Lower leg skin (tissue), 4 donors: ENCODE measurements around the gene SOCS2. TPM values are rescaled to one million over a fixed set of nuclear protein-coding genes. Genes with fewer than 3 reads are reported as not detected.

Source experiments
- DNase-seq, 2 donors: peaks; one replicate each; pipeline ENCODE4 v3.0.0-alpha.2; 2019; ENCODE audit warnings: low spot score in 2 of 2
- H3K4me3 ChIP-seq: fragments of 200-600 bp; sonication (generic); 2 replicates; pipeline ENCODE4 v1.5.1; 2017; ENCODE audit warnings: mild to moderate bottlenecking, low read depth; ENCODE audit not compliant: poor library complexity, severe bottlenecking
- CTCF ChIP-seq, 3 donors: fragments of 450-650 bp; IDR thresholded peaks; one replicate each; pipeline ENCODE4 v1.5.1; 2016; ENCODE audit warnings: antibody characterized with exemption in 3 of 3, mild to moderate bottlenecking in 3 of 3, moderate library complexity in 2 of 3
- POLR2A ChIP-seq, 2 donors: fragments of 450-650 bp; IDR thresholded peaks; one replicate each; pipeline ENCODE4 v1.6.1; 2016 to 2017; ENCODE audit warnings: antibody characterized with exemption in 2 of 2, mild to moderate bottlenecking in 1 of 2, moderate library complexity in 1 of 2
- WGBS, 2 donors: methylation state at CpG; one replicate each; pipeline ENCODE4 v1.1.5; 2018; 5-methylcytosine and 5-hydroxymethylcytosine counted together
- intact Hi-C: fragments of 100-400 bp; cut with DNase I; formaldehyde crosslinking; loops from one replicate; pipeline ENCODE4 v1.15.0; 2023; ENCODE audit warnings: low total_unique reads
- total RNA-seq, 4 donors: library from RNA; depleted of rRNA; stranded (reverse); fragments of >200 nt; gene quantifications; one replicate each; pipeline ENCODE4 v1.1.0, GENCODE V29; 2016

The SOCS2 gene
- total RNA-seq, 4 donors from 2014 or later = 4.2 to 14.2 (median 9.2) TPM

GRCh38 chr12:93592641-93593406 is 20.3 kb downstream of the SOCS2 start:
- intact Hi-C loops = no loop called here
- TF ChIP-seq POLR2A (IDR thresholded peaks at IDR 0.05) (no peak), CTCF (IDR thresholded peaks at IDR 0.05) (no peak)
- no peak overlapping the region for H3K4me3 ChIP-seq
- WGBS, 2 donors = 75 to 85% methylated on average over 6 of the region's 6 CpGs
- no peak for DNase-seq

- no peak for DNase-seq
- 78 to 83% methylated on average over 2 of the region's 2 CpGs for WGBS, 2 donors
- intact Hi-C loops = no loop called here
- no peak for TF ChIP-seq CTCF (IDR thresholded peaks at IDR 0.05)
- TF ChIP-seq POLR2A (IDR thresholded peaks at IDR 0.05) = no peak
- H3K4me3 ChIP-seq = no peak overlapping the region
Measured at GRCh38 chr12:93593843-93594242, 21.4 kb downstream of the SOCS2 start.

GRCh38 chr12:93594766-93595311 is 22.4 kb downstream of the SOCS2 start:
- intact Hi-C loops = no loop called here

GRCh38 chr12:93595351-93595750 is 22.9 kb downstream of the SOCS2 start:
- 74 to 75% methylated on average over 3 of the region's 3 CpGs for WGBS, 2 donors
- intact Hi-C loops = no loop called here
- TF ChIP-seq CTCF (IDR thresholded peaks at IDR 0.05) (no peak), POLR2A (IDR thresholded peaks at IDR 0.05) (no peak)

More at GRCh38 chr12:93594766-93595311, 22.4 kb downstream of the SOCS2 start:
- no peak overlapping the region for H3K4me3 ChIP-seq
- TF ChIP-seq CTCF (IDR thresholded peaks at IDR 0.05) (no peak), POLR2A (IDR thresholded peaks at IDR 0.05) (no peak)
- no peak for DNase-seq
- WGBS, 2 donors = 66 to 74% methylated on average over 6 of the region's 6 CpGs

GRCh38 chr12:93597608-93598007 is 25.1 kb downstream of the SOCS2 start:
- DNase-seq = no peak
- H3K4me3 ChIP-seq = no peak overlapping the region
- intact Hi-C loops = no loop called here
- TF ChIP-seq POLR2A (IDR thresholded peaks at IDR 0.05) (no peak), CTCF (IDR thresholded peaks at IDR 0.05) (no peak)
- 87 to 94% methylated on average over 2 of the region's 2 CpGs for WGBS, 2 donors

More at GRCh38 chr12:93595351-93595750, 22.9 kb downstream of the SOCS2 start:
- H3K4me3 ChIP-seq = no peak overlapping the region
- no peak for DNase-seq
